ENCODE results near the gene FRMD5.

Gene FRMD5

GRCh38 chr15:43881944-43882343 is 313.1 kb downstream of the FRMD5 start:
- Histone ChIP-seq H3K4me1 (ENCODE audit: insufficient read depth, low read length) (peaks cover 17% of the 10 kb centered on the region), H3K36me3 (ENCODE audit: insufficient read depth, low read depth, low read length) (peaks cover 27% of the 10 kb centered on the region), H3K9ac (ENCODE audit: low read depth, low read length) (no peak overlapping the region), H3K4me3 (ENCODE audit: low read length) (no peak overlapping the region), H3K9me3 (ENCODE audit: insufficient read depth, low read depth, low read length) (no peaks in the 10 kb centered on the region), H3K27ac (ENCODE audit: low read length) (no peak overlapping the region), H3K27me3 (ENCODE audit: insufficient read depth, low read length) (no peaks in the 10 kb centered on the region)

GRCh38 chr15:43881245-43881644 is 313.8 kb downstream of the FRMD5 start:
- Histone ChIP-seq H3K9me3 (ENCODE audit: insufficient read depth, low read depth, low read length) (no peaks in the 10 kb centered on the region), H3K27me3 (ENCODE audit: insufficient read depth, low read length) (no peaks in the 10 kb centered on the region), H3K4me1 (ENCODE audit: insufficient read depth, low read length) (peaks cover 17% of the 10 kb centered on the region), H3K9ac (ENCODE audit: low read depth, low read length) (no peak overlapping the region), H3K36me3 (ENCODE audit: insufficient read depth, low read depth, low read length) (peaks cover 26% of the 10 kb centered on the region), H3K4me3 (ENCODE audit: low read length) (no peak overlapping the region), H3K27ac (ENCODE audit: low read length) (no peak overlapping the region)

GRCh38 chr15:43880406-43881194 is 314.5 kb downstream of the FRMD5 start:
- peaks cover 25% of the 10 kb centered on the region for H3K36me3 ChIP-seq (ENCODE audit: insufficient read depth, low read depth, low read length)

GRCh38 chr15:43879386-43880355 is 315.4 kb downstream of the FRMD5 start:
- no peaks in the 10 kb centered on the region for H3K27me3 ChIP-seq (ENCODE audit: insufficient read depth, low read length)
- H3K9ac ChIP-seq (ENCODE audit: low read depth, low read length) = no peak overlapping the region
- H3K36me3 ChIP-seq (ENCODE audit: insufficient read depth, low read depth, low read length) = peaks cover 22% of the 10 kb centered on the region
- H3K27ac ChIP-seq (ENCODE audit: low read length) = no peak overlapping the region
- peaks cover 17% of the 10 kb centered on the region for H3K4me1 ChIP-seq (ENCODE audit: insufficient read depth, low read length)
- H3K9me3 ChIP-seq (ENCODE audit: insufficient read depth, low read depth, low read length) = no peaks in the 10 kb centered on the region
- H3K4me3 ChIP-seq (ENCODE audit: low read length) = no peak overlapping the region

More at GRCh38 chr15:43880406-43881194, 314.5 kb downstream of the FRMD5 start:
- Histone ChIP-seq H3K9ac (ENCODE audit: low read depth, low read length) (no peak overlapping the region; the same call in 1 of the 2 replicates), H3K4me1 (ENCODE audit: insufficient read depth, low read length) (peaks cover 17% of the 10 kb centered on the region), H3K4me3 (ENCODE audit: low read length) (no peak overlapping the region), H3K27ac (ENCODE audit: low read length) (peak overlapping the region; percentile 2), H3K9me3 (ENCODE audit: insufficient read depth, low read depth, low read length) (no peaks in the 10 kb centered on the region), H3K27me3 (ENCODE audit: insufficient read depth, low read length) (no peaks in the 10 kb centered on the region)

- no peak overlapping the region for H3K4me3 ChIP-seq (ENCODE audit: low read length)
- H3K27ac ChIP-seq (ENCODE audit: low read length) = no peak overlapping the region
- no peaks in the 10 kb centered on the region for H3K27me3 ChIP-seq (ENCODE audit: insufficient read depth, low read length)
Observed at GRCh38 chr15:43878446-43878845, 316.6 kb downstream of the FRMD5 start.

GRCh38 chr15:43877371-43877770 is 317.7 kb downstream of the FRMD5 start:
- Histone ChIP-seq H3K4me1 (ENCODE audit: insufficient read depth, low read length) (peaks cover 17% of the 10 kb centered on the region), H3K27me3 (ENCODE audit: insufficient read depth, low read length) (no peaks in the 10 kb centered on the region), H3K36me3 (ENCODE audit: insufficient read depth, low read depth, low read length) (peaks cover 38% of the 10 kb centered on the region), H3K9me3 (ENCODE audit: insufficient read depth, low read depth, low read length) (no peaks in the 10 kb centered on the region), H3K4me3 (ENCODE audit: low read length) (no peak overlapping the region), H3K27ac (ENCODE audit: low read length) (no peak overlapping the region), H3K9ac (ENCODE audit: low read depth, low read length) (no peak overlapping the region)

More at GRCh38 chr15:43878446-43878845, 316.6 kb downstream of the FRMD5 start:
- H3K4me1 ChIP-seq (ENCODE audit: insufficient read depth, low read length) = peaks cover 17% of the 10 kb centered on the region
- H3K9me3 ChIP-seq (ENCODE audit: insufficient read depth, low read depth, low read length) = no peaks in the 10 kb centered on the region
- H3K36me3 ChIP-seq (ENCODE audit: insufficient read depth, low read depth, low read length) = peaks cover 32% of the 10 kb centered on the region
- no peak overlapping the region for H3K9ac ChIP-seq (ENCODE audit: low read depth, low read length)

- Histone ChIP-seq H3K36me3 (ENCODE audit: insufficient read depth, low read depth, low read length) (peaks cover 38% of the 10 kb centered on the region), H3K9me3 (ENCODE audit: insufficient read depth, low read depth, low read length) (no peaks in the 10 kb centered on the region), H3K9ac (ENCODE audit: low read depth, low read length) (no peak overlapping the region), H3K4me3 (ENCODE audit: low read length) (no peak overlapping the region), H3K27ac (ENCODE audit: low read length) (no peak overlapping the region), H3K27me3 (ENCODE audit: insufficient read depth, low read length) (no peaks in the 10 kb centered on the region), H3K4me1 (ENCODE audit: insufficient read depth, low read length) (peaks cover 17% of the 10 kb centered on the region)
Observed at GRCh38 chr15:43876872-43877271, 318.2 kb downstream of the FRMD5 start.

- Histone ChIP-seq H3K9ac (ENCODE audit: low read depth, low read length) (no peak overlapping the region), H3K27me3 (ENCODE audit: insufficient read depth, low read length) (no peaks in the 10 kb centered on the region), H3K9me3 (ENCODE audit: insufficient read depth, low read depth, low read length) (no peaks in the 10 kb centered on the region), H3K36me3 (ENCODE audit: insufficient read depth, low read depth, low read length) (peaks cover 47% of the 10 kb centered on the region), H3K4me3 (ENCODE audit: low read length) (no peak overlapping the region), H3K27ac (ENCODE audit: low read length) (no peak overlapping the region), H3K4me1 (ENCODE audit: insufficient read depth, low read length) (no peaks in the 10 kb centered on the region)
Observed at GRCh38 chr15:43873651-43874050, 321.4 kb downstream of the FRMD5 start.

GRCh38 chr15:43872416-43873020 is 322.6 kb downstream of the FRMD5 start:
- H3K9ac ChIP-seq (ENCODE audit: low read depth, low read length) = no peak overlapping the region
- no peak overlapping the region for H3K27ac ChIP-seq (ENCODE audit: low read length)
- peaks cover 39% of the 10 kb centered on the region for H3K36me3 ChIP-seq (ENCODE audit: insufficient read depth, low read depth, low read length)

GRCh38 chr15:43871835-43872234 is 323.2 kb downstream of the FRMD5 start:
- Histone ChIP-seq H3K27me3 (ENCODE audit: insufficient read depth, low read length) (no peaks in the 10 kb centered on the region), H3K9ac (ENCODE audit: low read depth, low read length) (no peak overlapping the region), H3K27ac (ENCODE audit: low read length) (no peak overlapping the region), H3K36me3 (ENCODE audit: insufficient read depth, low read depth, low read length) (peaks cover 33% of the 10 kb centered on the region), H3K4me3 (ENCODE audit: low read length) (no peak overlapping the region), H3K9me3 (ENCODE audit: insufficient read depth, low read depth, low read length) (no peaks in the 10 kb centered on the region), H3K4me1 (ENCODE audit: insufficient read depth, low read length) (no peaks in the 10 kb centered on the region)

More at GRCh38 chr15:43872416-43873020, 322.6 kb downstream of the FRMD5 start:
- H3K4me1 ChIP-seq (ENCODE audit: insufficient read depth, low read length) = no peaks in the 10 kb centered on the region
- H3K27me3 ChIP-seq (ENCODE audit: insufficient read depth, low read length) = no peaks in the 10 kb centered on the region
- no peak overlapping the region for H3K4me3 ChIP-seq (ENCODE audit: low read length)
- no peaks in the 10 kb centered on the region for H3K9me3 ChIP-seq (ENCODE audit: insufficient read depth, low read depth, low read length)

- Histone ChIP-seq H3K27me3 (ENCODE audit: insufficient read depth, low read length) (no peaks in the 10 kb centered on the region), H3K36me3 (ENCODE audit: insufficient read depth, low read depth, low read length) (peaks cover 34% of the 10 kb centered on the region), H3K4me1 (ENCODE audit: insufficient read depth, low read length) (no peaks in the 10 kb centered on the region), H3K27ac (ENCODE audit: low read length) (no peak overlapping the region), H3K9me3 (ENCODE audit: insufficient read depth, low read depth, low read length) (no peaks in the 10 kb centered on the region), H3K9ac (ENCODE audit: low read depth, low read length) (no peak overlapping the region), H3K4me3 (ENCODE audit: low read length) (no peak overlapping the region)
Observed at GRCh38 chr15:43868406-43868805, 326.7 kb downstream of the FRMD5 start.

Measured in iPS-20b (cell line).